Prostate gland (tissue), 2 donors: ENCODE results near the gene TMEM235. TPM values are rescaled to one million over a fixed set of nuclear protein-coding genes. Genes with fewer than 3 reads are reported as not detected.

Experiments
- DNase-seq: peaks from one replicate; pipeline ENCODE4 v3.0.0-alpha.2; 2019; ENCODE audit warnings: low spot score
- H3K27ac ChIP-seq, 2 donors: fragments of 200-600 bp; sonication (generic); 2 replicates each; pipeline ENCODE4 v1.5.1; 2017 to 2019
- H3K27me3 ChIP-seq: fragments of 200-600 bp; sonication (generic); replicated peaks from 2 replicates; pipeline ENCODE4 v1.5.1; 2019; ENCODE audit not compliant: insufficient read depth
- H3K36me3 ChIP-seq, 2 donors: fragments of 200-600 bp; sonication (generic); 1 replicate in 1 of 2; 2 replicates in 1 of 2; pipeline versions ENCODE4 v1.5.1 to v1.8.1; 2017 to 2019
- H3K4me1 ChIP-seq: fragments of 200-600 bp; sonication (generic); replicated peaks from 2 replicates; pipeline ENCODE4 v1.5.1; 2019
- H3K4me3 ChIP-seq, 2 donors: fragments of 200-600 bp; sonication (generic); 2 replicates each; pipeline ENCODE4 v1.5.1; 2017 to 2019
- H3K9me3 ChIP-seq: fragments of 200-600 bp; sonication (generic); 2 replicates; pipeline ENCODE4 v1.5.1; 2017
- CTCF ChIP-seq, 4 experiments: fragments of 200-600 bp in 2 of 4; fragments of 450-650 bp in 2 of 4; sonication (generic) in 2 of 4; IDR thresholded peaks; 1 replicate in 3 of 4; 2 replicates in 1 of 4; pipeline ENCODE4 v1.5.1; 2016 to 2019; ENCODE audit warnings: antibody characterized with exemption in 4 of 4, mild to moderate bottlenecking in 2 of 4, moderate library complexity in 2 of 4
- POLR2A ChIP-seq: fragments of 450-650 bp; IDR thresholded peaks from one replicate; pipeline ENCODE4 v1.6.1; 2016; ENCODE audit warnings: antibody characterized with exemption, mild to moderate bottlenecking
- POLR2AphosphoS5 ChIP-seq: sonication (generic); formaldehyde crosslinking; IDR thresholded peaks from one replicate; pipeline ENCODE4 v1.6.1; 2017; ENCODE audit warnings: antibody characterized with exemption
- WGBS: methylation state at CpG from one replicate; pipeline ENCODE4 v1.1.5; 2018; 5-methylcytosine and 5-hydroxymethylcytosine counted together
- intact Hi-C: fragments of 100-400 bp; cut with DNase I; formaldehyde crosslinking; loops from one replicate; pipeline ENCODE4 v1.14.2; 2022
- total RNA-seq, 2 donors: library from RNA; depleted of rRNA; stranded (reverse); fragments of >200 nt; gene quantifications; one replicate each; pipeline ENCODE4 v1.1.0, GENCODE V29; 2016

Gene TMEM235
- total RNA-seq, 2 donors from 2014 or later, result not detected

- no peak for DNase-seq
- Histone ChIP-seq H3K27me3 (no peaks in the 10 kb centered on the region), H3K4me1 (no peaks in the 10 kb centered on the region), H3K9me3 (no peaks in the 10 kb centered on the region), H3K36me3 (no peaks in the 10 kb centered on the region), H3K27ac (no peak overlapping the region), H3K4me3 (no peak overlapping the region)
- no peak for TF ChIP-seq POLR2A
- no peak for TF ChIP-seq CTCF (IDR thresholded peaks at IDR 0.05)
- no peak for TF ChIP-seq POLR2AphosphoS5
- intact Hi-C loops, result no loop called here
- 90% methylated on average over 6 of the region's 6 CpGs for WGBS
These were observed 34.8 kb downstream of the TMEM235 start for GRCh38 chr17:78266231-78266631.

- no peak for TF ChIP-seq POLR2AphosphoS5
- TF ChIP-seq CTCF (IDR thresholded peaks at IDR 0.05), result no peak
- no peak for TF ChIP-seq POLR2A
- no peaks in the 10 kb centered on the region for H3K4me1 ChIP-seq
- no peaks in the 10 kb centered on the region for H3K9me3 ChIP-seq
- intact Hi-C loops, result no loop called here
- H3K36me3 ChIP-seq, result no peaks in the 10 kb centered on the region
- 87% methylated on average over 9 of the region's 9 CpGs for WGBS
- DNase-seq, result no peak
- H3K27ac ChIP-seq, result no peak overlapping the region
- no peaks in the 10 kb centered on the region for H3K27me3 ChIP-seq
- no peak overlapping the region for H3K4me3 ChIP-seq
These were observed 35.3 kb downstream of the TMEM235 start for GRCh38 chr17:78266771-78267170.

GRCh38 chr17:78267253-78268073 lies 36.0 kb downstream of the TMEM235 start:
- Histone ChIP-seq H3K36me3 (no peaks in the 10 kb centered on the region), H3K9me3 (no peaks in the 10 kb centered on the region), H3K27me3 (no peaks in the 10 kb centered on the region), H3K4me1 (no peaks in the 10 kb centered on the region), H3K27ac (no peak overlapping the region), H3K4me3 (no peak overlapping the region)
- intact Hi-C loops, result no loop called here
- TF ChIP-seq POLR2AphosphoS5 (no peak), CTCF (IDR thresholded peaks at IDR 0.05) (no peak), POLR2A (no peak)
- DNase-seq, result no peak
- 84% methylated on average over 26 of the region's 26 CpGs for WGBS

GRCh38 chr17:78268191-78268874 lies 36.9 kb downstream of the TMEM235 start:
- DNase-seq, result no peak
- Histone ChIP-seq H3K9me3 (no peaks in the 10 kb centered on the region), H3K36me3 (no peaks in the 10 kb centered on the region), H3K27me3 (no peaks in the 10 kb centered on the region), H3K4me3 (no peak overlapping the region), H3K4me1 (no peaks in the 10 kb centered on the region), H3K27ac (no peak overlapping the region)
- TF ChIP-seq CTCF (IDR thresholded peaks at IDR 0.05), result no peak
- TF ChIP-seq POLR2AphosphoS5, result no peak
- TF ChIP-seq POLR2A, result no peak
- 69% methylated on average over 22 of the region's 24 CpGs for WGBS
- intact Hi-C loops, result no loop called here
